ENCODE results near the gene HOXB2. TPM values are rescaled to one million over a fixed set of nuclear protein-coding genes. Genes with fewer than 3 reads are reported as not detected.

HOXB2 gene
- total RNA-seq, 4 donors from 2014 or later = 9.2 to 24.2 (median 17.1) TPM

DNA sequence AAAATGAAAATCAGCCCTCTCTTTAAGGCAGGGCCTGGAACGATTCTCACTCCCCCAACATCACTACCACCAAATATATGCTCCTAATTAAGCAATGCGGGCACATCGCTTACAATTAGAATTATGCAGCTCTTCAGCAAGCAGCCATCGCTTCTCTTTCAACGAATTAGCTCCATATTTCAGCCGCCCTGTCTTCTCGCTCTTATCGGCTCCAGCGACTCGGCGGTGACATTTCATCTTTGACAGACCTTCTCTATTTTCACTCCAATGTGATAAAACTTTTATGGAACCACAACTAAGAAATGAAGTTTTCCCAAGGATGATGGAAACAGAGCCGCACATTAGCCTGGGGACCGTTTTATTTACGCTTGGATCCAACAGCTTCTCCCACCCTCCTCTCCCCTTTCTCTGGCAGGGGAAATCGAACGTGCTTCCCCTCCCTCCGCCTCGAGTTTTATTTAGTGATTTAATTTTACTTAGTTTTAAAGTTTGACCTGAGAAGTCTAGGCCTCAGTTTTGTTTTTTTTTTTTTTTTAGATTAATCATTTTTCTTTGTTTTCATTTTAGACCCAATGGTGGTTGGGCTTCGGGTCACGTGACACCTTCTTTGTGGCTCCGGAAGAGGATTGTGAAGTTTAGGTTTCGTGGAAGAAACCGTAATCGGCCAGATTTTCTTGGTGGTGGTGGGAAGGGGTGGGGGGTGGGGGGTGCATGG, 3.1 kb upstream of the HOXB2 start:
- Histone ChIP-seq H3K4me1 (peaks cover 7 to 92% (median 53%) of the 10 kb centered on the region in 3 donors), H3K36me3 (peaks cover 0 to 25% (median 6%) of the 10 kb centered on the region in 3 donors), H3K4me3 (peak overlapping the region; percentile 5 to 56 (median 26)), H3K9me3 (no peaks in the 10 kb centered on the region), H3K27me3 (peaks cover 0 to 81% (median 0%) of the 10 kb centered on the region in 4 donors), H3K27ac (peak overlapping the region; percentile 91 to 95 (median 92))
- 28 to 30% methylated on average over 23 to 24 of the region's 24 CpGs for WGBS, 2 donors
- DNase-seq = no peak
- intact Hi-C loops (cut with DNase I) = no loop called here
- no peak for TF ChIP-seq POLR2A (IDR thresholded peaks at IDR 0.05)
- TF ChIP-seq, protein P1, sequence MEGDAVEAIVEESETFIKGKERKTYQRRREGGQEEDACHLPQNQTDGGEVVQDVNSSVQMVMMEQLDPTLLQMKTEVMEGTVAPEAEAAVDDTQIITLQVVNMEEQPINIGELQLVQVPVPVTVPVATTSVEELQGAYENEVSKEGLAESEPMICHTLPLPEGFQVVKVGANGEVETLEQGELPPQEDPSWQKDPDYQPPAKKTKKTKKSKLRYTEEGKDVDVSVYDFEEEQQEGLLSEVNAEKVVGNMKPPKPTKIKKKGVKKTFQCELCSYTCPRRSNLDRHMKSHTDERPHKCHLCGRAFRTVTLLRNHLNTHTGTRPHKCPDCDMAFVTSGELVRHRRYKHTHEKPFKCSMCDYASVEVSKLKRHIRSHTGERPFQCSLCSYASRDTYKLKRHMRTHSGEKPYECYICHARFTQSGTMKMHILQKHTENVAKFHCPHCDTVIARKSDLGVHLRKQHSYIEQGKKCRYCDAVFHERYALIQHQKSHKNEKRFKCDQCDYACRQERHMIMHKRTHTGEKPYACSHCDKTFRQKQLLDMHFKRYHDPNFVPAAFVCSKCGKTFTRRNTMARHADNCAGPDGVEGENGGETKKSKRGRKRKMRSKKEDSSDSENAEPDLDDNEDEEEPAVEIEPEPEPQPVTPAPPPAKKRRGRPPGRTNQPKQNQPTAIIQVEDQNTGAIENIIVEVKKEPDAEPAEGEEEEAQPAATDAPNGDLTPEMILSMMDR (IDR thresholded peaks at IDR 0.05) = no peak

DNA sequence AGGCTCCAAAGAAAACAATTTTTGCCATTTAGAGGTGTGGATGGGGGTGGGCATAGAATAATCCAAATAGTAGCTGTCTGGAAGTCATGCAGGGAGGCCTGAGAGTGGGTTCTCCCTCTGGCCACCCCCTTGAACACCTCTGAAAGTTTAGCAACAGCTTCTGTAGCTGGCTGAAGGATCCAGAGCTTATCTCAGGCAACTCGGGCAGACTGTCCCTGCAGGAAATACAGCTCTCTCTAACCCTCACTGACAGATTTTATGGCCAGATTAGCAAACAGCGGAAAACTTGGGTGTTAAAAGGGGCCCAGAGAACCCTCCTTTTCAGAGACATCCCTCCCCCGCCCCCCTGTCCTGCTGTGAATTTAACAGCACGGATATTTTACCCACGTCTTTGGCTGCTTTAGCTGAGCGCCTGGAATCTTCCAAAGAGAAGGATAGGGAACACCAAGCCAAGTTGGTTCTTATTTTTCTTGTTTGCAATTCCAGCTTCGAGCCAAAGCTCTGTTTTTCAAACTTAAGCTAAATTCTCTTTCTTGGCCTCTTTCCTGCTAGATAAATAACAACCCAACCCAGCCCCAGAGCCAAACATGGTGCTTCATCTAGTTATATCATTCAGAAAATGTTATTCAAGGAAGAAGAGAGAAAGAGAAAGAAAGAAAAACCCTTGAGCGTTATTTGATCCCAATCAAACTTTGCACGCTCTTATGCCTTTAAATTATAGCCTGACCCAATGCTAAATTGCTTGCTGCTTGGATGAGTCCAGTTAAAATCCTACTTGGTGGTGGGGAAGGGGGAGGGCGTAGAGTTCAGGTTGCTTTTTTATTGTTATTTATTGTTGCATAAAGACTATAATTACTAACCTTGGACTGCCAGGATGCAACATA, 2.3 kb upstream of the HOXB2 start:
- Histone ChIP-seq H3K9me3 (no peaks in the 10 kb centered on the region), H3K4me1 (peaks cover 7 to 91% (median 48%) of the 10 kb centered on the region in 3 donors), H3K27ac (peak overlapping the region; percentile 91 to 95 (median 92)), H3K36me3 (peaks cover 0 to 23% (median 6%) of the 10 kb centered on the region in 3 donors), H3K4me3 (peak overlapping the region in 3 of 4 donors; percentile 22 to 56 (median 31)), H3K27me3 (peaks cover 0 to 82% (median 0%) of the 10 kb centered on the region in 4 donors)
- no peak for DNase-seq
- intact Hi-C loops (cut with DNase I) = no loop called here
- no peak for TF ChIP-seq POLR2A (IDR thresholded peaks at IDR 0.05)
- TF ChIP-seq, protein P1 (IDR thresholded peaks at IDR 0.05) = no peak
- 17% methylated on average over 10 of the region's 10 CpGs for WGBS, 2 donors

DNA sequence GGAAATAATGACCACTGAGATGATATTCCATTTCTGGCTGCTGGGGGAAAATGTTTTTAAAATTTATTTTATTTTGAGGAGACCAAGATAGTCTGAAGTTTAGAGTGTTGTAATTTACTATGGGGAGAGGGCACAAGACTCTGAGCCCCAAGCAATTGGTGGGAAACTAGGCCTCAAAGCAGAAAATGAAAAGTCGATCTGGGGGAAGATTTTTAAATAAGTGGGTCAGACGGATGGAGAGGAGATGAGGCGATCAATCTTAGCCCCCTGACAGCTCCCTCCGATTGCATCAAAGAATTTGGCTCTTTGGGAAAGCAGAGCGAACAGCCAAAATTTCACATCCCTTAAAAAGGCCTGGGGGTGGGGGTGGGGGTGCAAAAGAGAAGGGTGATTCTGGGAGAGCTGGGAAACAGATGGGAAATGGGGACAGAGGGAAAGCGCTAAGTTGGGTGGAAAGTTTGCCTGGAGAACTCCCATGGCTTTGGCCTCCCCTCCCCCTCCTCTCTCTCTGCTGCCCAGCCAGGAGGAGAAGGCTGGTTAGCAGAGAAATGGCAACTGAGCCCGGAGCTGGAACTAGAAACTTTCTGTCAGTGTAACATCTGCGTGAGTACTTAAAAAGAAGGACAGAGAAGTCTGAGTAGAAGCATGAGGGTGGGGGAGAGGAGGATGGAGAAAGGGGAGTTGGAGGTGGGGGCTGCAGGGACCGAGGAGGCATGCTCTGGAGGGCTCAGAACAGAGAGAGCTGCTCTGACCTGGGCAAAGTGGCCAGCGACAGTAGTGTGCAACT, 1.4 kb upstream of the HOXB2 start:
- intact Hi-C loops (cut with DNase I) = no loop called here
- Histone ChIP-seq H3K27me3 (peaks cover 0 to 82% (median 0%) of the 10 kb centered on the region in 4 donors), H3K27ac (peak overlapping the region; percentile 91 to 95 (median 92)), H3K36me3 (peaks cover 0 to 16% (median 6%) of the 10 kb centered on the region in 3 donors), H3K9me3 (no peaks in the 10 kb centered on the region), H3K4me3 (peak overlapping the region in 3 of 4 donors; percentile 22 to 56 (median 31)), H3K4me1 (peaks cover 7 to 91% (median 40%) of the 10 kb centered on the region in 3 donors)
- WGBS, 2 donors = 37 to 39% methylated on average over 10 of the region's 10 CpGs
- no peak for DNase-seq
- no peak for TF ChIP-seq POLR2A (IDR thresholded peaks at IDR 0.05)

DNA sequence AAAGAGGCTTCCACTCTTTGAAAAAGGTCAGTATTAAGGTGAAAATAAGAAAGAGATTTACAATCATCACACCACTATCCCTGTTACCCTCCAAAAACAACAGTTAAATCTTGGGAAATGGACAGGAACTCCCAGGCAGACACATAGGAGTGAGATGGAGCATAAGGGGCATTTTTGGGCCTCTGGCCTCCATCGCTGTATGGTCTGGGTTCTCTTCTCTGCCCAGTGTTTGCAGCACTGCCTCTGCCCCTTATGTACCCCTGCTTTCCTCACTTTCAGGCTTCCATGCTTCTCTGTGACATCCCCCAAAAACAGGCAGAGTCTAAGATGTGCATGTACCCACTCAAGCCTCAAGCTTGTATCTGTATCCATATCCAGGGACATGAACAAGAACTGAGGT, 630 bp upstream of the HOXB2 start:
- H3K4me3 ChIP-seq = peak overlapping the region in 1 of 4 donors; percentile 73
- intact Hi-C loops (cut with DNase I) = no loop called here
- no peak for TF ChIP-seq POLR2A (IDR thresholded peaks at IDR 0.05)
- TF ChIP-seq, protein P1 (IDR thresholded peaks at IDR 0.05) = no peak
- H3K4me1 ChIP-seq = peaks cover 7 to 91% (median 37%) of the 10 kb centered on the region in 3 donors
- peak overlapping the region; percentile 91 to 95 (median 92) for H3K27ac ChIP-seq
- H3K9me3 ChIP-seq = no peaks in the 10 kb centered on the region
- peaks cover 0 to 8% (median 4%) of the 10 kb centered on the region in 3 donors for H3K36me3 ChIP-seq
- peaks cover 0 to 79% (median 0%) of the 10 kb centered on the region in 4 donors for H3K27me3 ChIP-seq
- WGBS, 2 donors = 88 to 100% methylated on average over 1 of the region's 1 CpG
- no peak for DNase-seq

Data from esophagus squamous epithelium (tissue), 5 donors.